Endothelial cell (in vitro differentiated cells): ENCODE data around the gene RAB30. TPM values are rescaled to one million over a fixed set of nuclear protein-coding genes. Genes with fewer than 3 reads are reported as not detected.

Experiments
- DNase-seq: peaks from one replicate; pipeline ENCODE4 v3.0.0; 2021; ENCODE audit warnings: low spot score
- H3K27ac Mint-ChIP-seq: one replicate; pipeline ENCODE4 v1.8.0; 2021; ENCODE audit warnings: mixed read lengths, inconsistent platforms; ENCODE audit not compliant: unreplicated experiment
- H3K27me3 Mint-ChIP-seq: one replicate; pipeline ENCODE4 v1.8.0; 2021; ENCODE audit warnings: mild to moderate bottlenecking, moderate library complexity, mixed read lengths, inconsistent platforms; ENCODE audit not compliant: unreplicated experiment
- H3K36me3 Mint-ChIP-seq: one replicate; pipeline ENCODE4 v1.8.0; 2021; ENCODE audit warnings: mild to moderate bottlenecking, low read depth, mixed read lengths, inconsistent platforms; ENCODE audit not compliant: unreplicated experiment
- H3K4me1 Mint-ChIP-seq: one replicate; pipeline ENCODE4 v1.8.0; 2021; ENCODE audit warnings: mild to moderate bottlenecking, mixed read lengths, inconsistent platforms; ENCODE audit not compliant: unreplicated experiment
- H3K4me3 Mint-ChIP-seq: one replicate; pipeline ENCODE4 v1.8.0; 2021; ENCODE audit warnings: mild to moderate bottlenecking, mixed read lengths, inconsistent platforms; ENCODE audit not compliant: unreplicated experiment
- H3K9me3 Mint-ChIP-seq: one replicate; pipeline ENCODE4 v1.8.0; 2021; ENCODE audit warnings: mixed read lengths, inconsistent platforms; ENCODE audit not compliant: unreplicated experiment
- CTCF ChIP-seq: fragments of 200-600 bp; sonication (generic); IDR thresholded peaks from one replicate; pipeline ENCODE4 v1.5.0; 2021; ENCODE audit warnings: antibody characterized with exemption; ENCODE audit not compliant: unreplicated experiment
- total RNA-seq: library from RNA; stranded (reverse); fragmentation: NEBNext Ultra II Directional; extraction: Animal tissue kit (Norgen Biotek cat#: 25700); gene quantifications from one replicate; pipeline ENCODE4 v1.2.1, GENCODE V29; 2021; ENCODE audit not compliant: unreplicated experiment

The RAB30 gene
- total RNA-seq, 1 donor from 2014 or later, result 18.6 TPM

- H3K27ac Mint-ChIP-seq, result no peak overlapping the region
Measured at GRCh38 chr11:83057721-83058120, 14.0 kb downstream of the RAB30 start.

GRCh38 chr11:83056611-83057010 lies 15.1 kb downstream of the RAB30 start:
- no peak for DNase-seq
- peaks cover 8% of the 10 kb centered on the region for H3K36me3 Mint-ChIP-seq
- H3K27me3 Mint-ChIP-seq, result peaks cover 3% of the 10 kb centered on the region
- H3K9me3 Mint-ChIP-seq, result no peaks in the 10 kb centered on the region
- peaks cover 10% of the 10 kb centered on the region for H3K4me1 Mint-ChIP-seq
- H3K4me3 Mint-ChIP-seq, result no peak overlapping the region
- no peak for TF ChIP-seq CTCF
- H3K27ac Mint-ChIP-seq, result no peak overlapping the region

More at GRCh38 chr11:83057721-83058120, 14.0 kb downstream of the RAB30 start:
- Mint-ChIP-seq H3K4me1 (peaks cover 10% of the 10 kb centered on the region), H3K36me3 (peaks cover 8% of the 10 kb centered on the region), H3K9me3 (no peaks in the 10 kb centered on the region), H3K27me3 (peaks cover 3% of the 10 kb centered on the region), H3K4me3 (no peak overlapping the region)
- DNase-seq, result no peak
- TF ChIP-seq CTCF, result no peak

- no peak overlapping the region for H3K4me3 Mint-ChIP-seq
- peaks cover 3% of the 10 kb centered on the region for H3K27me3 Mint-ChIP-seq
- H3K9me3 Mint-ChIP-seq, result no peaks in the 10 kb centered on the region
- no peak for DNase-seq
- peaks cover 10% of the 10 kb centered on the region for H3K4me1 Mint-ChIP-seq
- no peak overlapping the region for H3K27ac Mint-ChIP-seq
- H3K36me3 Mint-ChIP-seq, result peaks cover 8% of the 10 kb centered on the region
- no peak for TF ChIP-seq CTCF
Measured at GRCh38 chr11:83056204-83056603, 15.5 kb downstream of the RAB30 start.

GRCh38 chr11:83054904-83055380 lies 16.8 kb downstream of the RAB30 start:
- no peak overlapping the region for H3K27ac Mint-ChIP-seq
- no peaks in the 10 kb centered on the region for H3K9me3 Mint-ChIP-seq
- TF ChIP-seq CTCF, result no peak
- no peak overlapping the region for H3K4me3 Mint-ChIP-seq
- no peak for DNase-seq
- peaks cover 10% of the 10 kb centered on the region for H3K4me1 Mint-ChIP-seq
- H3K27me3 Mint-ChIP-seq, result peaks cover 3% of the 10 kb centered on the region
- peaks cover 5% of the 10 kb centered on the region for H3K36me3 Mint-ChIP-seq

- Mint-ChIP-seq H3K4me1 (peaks cover 10% of the 10 kb centered on the region), H3K9me3 (no peaks in the 10 kb centered on the region), H3K27me3 (peaks cover 5% of the 10 kb centered on the region), H3K36me3 (peaks cover 5% of the 10 kb centered on the region), H3K4me3 (no peak overlapping the region), H3K27ac (no peak overlapping the region)
- no peak for TF ChIP-seq CTCF
- no peak for DNase-seq
Measured at GRCh38 chr11:83054001-83054400, 17.7 kb downstream of the RAB30 start.
